ENCODE data around the gene ZNF605.

DNA sequence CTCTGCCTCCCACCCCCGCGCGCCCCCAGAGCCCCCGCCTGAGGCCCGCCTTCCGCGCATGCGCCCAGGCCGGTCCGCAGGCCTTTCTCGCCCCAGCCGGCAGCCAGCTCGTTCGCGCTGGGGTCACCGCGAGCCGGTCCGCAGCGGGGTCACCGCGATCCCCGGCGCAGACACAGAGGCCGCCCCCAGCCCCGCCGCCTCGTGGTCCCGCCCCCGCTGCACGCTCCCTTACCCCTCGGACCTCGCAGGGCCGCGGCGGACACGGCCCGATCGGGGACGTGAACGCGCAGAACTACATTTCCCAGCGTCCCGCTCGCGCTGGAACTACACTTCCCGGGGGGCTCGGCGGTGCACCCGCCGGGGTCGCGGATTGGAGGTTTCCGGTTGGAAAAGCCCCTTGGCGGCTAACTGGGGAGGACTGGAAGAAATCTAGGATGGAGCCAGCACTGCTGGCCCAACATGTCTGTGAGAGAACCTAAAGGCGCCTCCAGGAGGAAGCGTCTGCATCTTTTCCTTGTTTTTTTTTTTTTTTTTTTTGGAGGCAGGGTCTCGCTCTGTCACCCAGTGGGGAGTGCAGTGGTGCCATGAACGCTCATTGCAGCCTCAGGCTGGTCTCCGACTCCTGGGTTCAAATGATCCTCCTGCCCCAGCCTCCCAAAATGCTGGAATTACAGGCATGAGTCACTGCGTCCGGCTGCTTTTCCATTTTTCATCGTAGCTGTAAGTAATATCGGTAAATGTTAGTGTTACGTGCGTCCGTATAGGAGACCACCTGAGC, at the start of gene ZNF605:
- TF ChIP-seq, protein P1, sequence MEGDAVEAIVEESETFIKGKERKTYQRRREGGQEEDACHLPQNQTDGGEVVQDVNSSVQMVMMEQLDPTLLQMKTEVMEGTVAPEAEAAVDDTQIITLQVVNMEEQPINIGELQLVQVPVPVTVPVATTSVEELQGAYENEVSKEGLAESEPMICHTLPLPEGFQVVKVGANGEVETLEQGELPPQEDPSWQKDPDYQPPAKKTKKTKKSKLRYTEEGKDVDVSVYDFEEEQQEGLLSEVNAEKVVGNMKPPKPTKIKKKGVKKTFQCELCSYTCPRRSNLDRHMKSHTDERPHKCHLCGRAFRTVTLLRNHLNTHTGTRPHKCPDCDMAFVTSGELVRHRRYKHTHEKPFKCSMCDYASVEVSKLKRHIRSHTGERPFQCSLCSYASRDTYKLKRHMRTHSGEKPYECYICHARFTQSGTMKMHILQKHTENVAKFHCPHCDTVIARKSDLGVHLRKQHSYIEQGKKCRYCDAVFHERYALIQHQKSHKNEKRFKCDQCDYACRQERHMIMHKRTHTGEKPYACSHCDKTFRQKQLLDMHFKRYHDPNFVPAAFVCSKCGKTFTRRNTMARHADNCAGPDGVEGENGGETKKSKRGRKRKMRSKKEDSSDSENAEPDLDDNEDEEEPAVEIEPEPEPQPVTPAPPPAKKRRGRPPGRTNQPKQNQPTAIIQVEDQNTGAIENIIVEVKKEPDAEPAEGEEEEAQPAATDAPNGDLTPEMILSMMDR (IDR thresholded peaks at IDR 0.05): no peak
- no peak for TF ChIP-seq EZH2 (IDR thresholded peaks at IDR 0.05; ENCODE audit: borderline replicate concordance, insufficient read depth, low read depth, low read length, poor library complexity, severe bottlenecking)

Measured in B cell (primary cell).